ENCODE results near the gene ATP2A2. TPM values are rescaled to one million over a fixed set of nuclear protein-coding genes. Genes with fewer than 3 reads are reported as not detected.
A peak's percentile ranks its signal among the peaks of the same experiment; 100 is the strongest.

ATP2A2 gene
- total RNA-seq, 1 experiment from 2014 or later = 262 TPM

- no peak for TF ChIP-seq CTCF (IDR thresholded peaks at IDR 0.05; ENCODE audit: insufficient read depth in 1 of 2, low read depth in 1 of 2, low read length in 1 of 2, severe bottlenecking in 1 of 2, unreplicated experiment in 1 of 2)
- ChIA-PET POLR2A (interaction anchor here (0.6 to 4.4 kb wide), 4 partner anchors 33 to 1093 kb away, joined by 3 to 41 read pairs (median 4); partner anchors contain the start of genes ATP2A2 and IFT81), CTCF (interaction anchor here (1.0 to 1.5 kb wide), 3 partner anchors 14 to 183 kb away, joined by 3 to 8 read pairs (median 4); partner anchors contain the start of gene ATP2A2)
- Mint-ChIP-seq H3K36me3 (ENCODE audit: insufficient read depth, unreplicated experiment) (no peaks in the 10 kb centered on the region), H3K9me3 (ENCODE audit: unreplicated experiment) (no peaks in the 10 kb centered on the region), H3K4me1 (ENCODE audit: low read depth, unreplicated experiment) (peaks cover 47% of the 10 kb centered on the region), H3K4me3 (ENCODE audit: unreplicated experiment) (peak overlapping the region; percentile 62), H3K27me3 (ENCODE audit: insufficient read depth, unreplicated experiment) (no peaks in the 10 kb centered on the region), H3K27ac (ENCODE audit: unreplicated experiment) (peak overlapping the region; percentile 86)
- Histone ChIP-seq H3K4me3 (ENCODE audit: low read depth, low read length) (no peak overlapping the region), H3K4me1 (peaks cover 54% of the 10 kb centered on the region), H3K9me3 (no peaks in the 10 kb centered on the region), H3K27me3 (replicated peaks; ENCODE audit: control insufficient read depth, insufficient read depth, low read length) (no peaks in the 10 kb centered on the region), H3K36me3 (ENCODE audit: control insufficient read depth, insufficient read depth, low read length) (no peaks in the 10 kb centered on the region; the same call in 1 of the 2 replicates)
- DNase-seq = no peak
- TSS peak; percentile 75 for BruUV-seq (replicated peaks)
- intact Hi-C loops (cut with micrococcal nuclease; ENCODE audit: unreplicated experiment) = no loop called here
Measured at GRCh38 chr12:110248096-110248447, 33.0 kb upstream of the ATP2A2 start.

- intact Hi-C loops (cut with micrococcal nuclease; ENCODE audit: unreplicated experiment) = no loop called here
- no TSS peak for BruUV-seq (replicated peaks)
Measured at GRCh38 chr12:110249105-110249504, 31.9 kb upstream of the ATP2A2 start.

GRCh38 chr12:110249716-110250225 lies 31.3 kb upstream of the ATP2A2 start:
- Mint-ChIP-seq H3K4me3 (ENCODE audit: unreplicated experiment) (no peak overlapping the region), H3K36me3 (ENCODE audit: insufficient read depth, unreplicated experiment) (no peaks in the 10 kb centered on the region), H3K27ac (ENCODE audit: unreplicated experiment) (peak overlapping the region; percentile 86), H3K9me3 (ENCODE audit: unreplicated experiment) (no peaks in the 10 kb centered on the region), H3K27me3 (ENCODE audit: insufficient read depth, unreplicated experiment) (no peaks in the 10 kb centered on the region), H3K4me1 (ENCODE audit: low read depth, unreplicated experiment) (peaks cover 47% of the 10 kb centered on the region)
- POLR2A ChIA-PET = interaction anchor here (0.6 to 4.4 kb wide), 3 partner anchors 31 to 314 kb away, joined by 3 to 41 read pairs (median 3); partner anchors contain the start of genes ATP2A2 and IFT81
- intact Hi-C loops (cut with micrococcal nuclease; ENCODE audit: unreplicated experiment) = no loop called here
- peaks cover 64% of the 10 kb centered on the region for H3K4me1 ChIP-seq
- no peak for TF ChIP-seq CTCF (IDR thresholded peaks at IDR 0.05; ENCODE audit: insufficient read depth in 1 of 2, low read depth in 1 of 2, low read length in 1 of 2, severe bottlenecking in 1 of 2, unreplicated experiment in 1 of 2)
- H3K27me3 ChIP-seq (replicated peaks; ENCODE audit: control insufficient read depth, insufficient read depth, low read length) = no peaks in the 10 kb centered on the region
- H3K36me3 ChIP-seq (ENCODE audit: control insufficient read depth, insufficient read depth, low read length) = no peaks in the 10 kb centered on the region; the same call in 1 of the 2 replicates
- no peaks in the 10 kb centered on the region for H3K9me3 ChIP-seq
- DNase-seq = no peak
- H3K4me3 ChIP-seq (ENCODE audit: low read depth, low read length) = no peak overlapping the region
- no TSS peak for BruUV-seq (replicated peaks)
- CTCF ChIA-PET = interaction anchor here (1.1 kb wide), 1 partner anchor 31 kb away, joined by 3 read pairs; no protein-coding TSS in a partner anchor

More at GRCh38 chr12:110249105-110249504, 31.9 kb upstream of the ATP2A2 start:
- no peak for DNase-seq
- H3K27me3 Mint-ChIP-seq (ENCODE audit: insufficient read depth, unreplicated experiment) = no peaks in the 10 kb centered on the region
- peak overlapping the region; percentile 86 for H3K27ac Mint-ChIP-seq (ENCODE audit: unreplicated experiment)
- Histone ChIP-seq H3K4me1 (peaks cover 64% of the 10 kb centered on the region), H3K9me3 (no peaks in the 10 kb centered on the region), H3K36me3 (ENCODE audit: control insufficient read depth, insufficient read depth, low read length) (no peaks in the 10 kb centered on the region; the same call in 1 of the 2 replicates), H3K4me3 (ENCODE audit: low read depth, low read length) (no peak overlapping the region), H3K27me3 (replicated peaks; ENCODE audit: control insufficient read depth, insufficient read depth, low read length) (no peaks in the 10 kb centered on the region)
- H3K4me3 Mint-ChIP-seq (ENCODE audit: unreplicated experiment) = no peak overlapping the region
- no peaks in the 10 kb centered on the region for H3K36me3 Mint-ChIP-seq (ENCODE audit: insufficient read depth, unreplicated experiment)
- H3K9me3 Mint-ChIP-seq (ENCODE audit: unreplicated experiment) = no peaks in the 10 kb centered on the region
- POLR2A ChIA-PET = interaction anchor here (4.4 kb wide), 1 partner anchor 32 kb away, joined by 41 read pairs; the partner anchor contains the start of gene ATP2A2
- H3K4me1 Mint-ChIP-seq (ENCODE audit: low read depth, unreplicated experiment) = peaks cover 47% of the 10 kb centered on the region
- CTCF ChIA-PET = no interaction called here
- no peak for TF ChIP-seq CTCF (IDR thresholded peaks at IDR 0.05; ENCODE audit: insufficient read depth in 1 of 2, low read depth in 1 of 2, low read length in 1 of 2, severe bottlenecking in 1 of 2, unreplicated experiment in 1 of 2)
